ENCODE measurements around the gene STEAP3.

STEAP3 gene

GRCh38 chr2:119228136-119228535, 4.5 kb downstream of the STEAP3 start:
- DNase-seq: no peak

GRCh38 chr2:119228964-119229363, 5.3 kb downstream of the STEAP3 start:
- no peak for DNase-seq

- DNase-seq: no peak
Measured at GRCh38 chr2:119229716-119230115, 6.1 kb downstream of the STEAP3 start.

GRCh38 chr2:119230219-119231185, 6.9 kb downstream of the STEAP3 start:
- DNase-seq: no peak

- no peak for DNase-seq
Measured at GRCh38 chr2:119231975-119232665, 8.5 kb downstream of the STEAP3 start.

GRCh38 chr2:119232666-119232993, 9.0 kb downstream of the STEAP3 start:
- DNase-seq: no peak

- no peak for DNase-seq
Measured at GRCh38 chr2:119233326-119234020, 9.8 kb downstream of the STEAP3 start.

GRCh38 chr2:119234021-119235019, 10.7 kb downstream of the STEAP3 start:
- no peak for DNase-seq

GRCh38 chr2:119236796-119237195, 13.2 kb downstream of the STEAP3 start:
- no peak for DNase-seq

- DNase-seq: no peak
Measured at GRCh38 chr2:119240311-119241204, 16.9 kb downstream of the STEAP3 start.

- DNase-seq: no peak
Measured at GRCh38 chr2:119241205-119241532, 17.5 kb downstream of the STEAP3 start.

- no peak for DNase-seq
Measured at GRCh38 chr2:119242276-119243119, 18.9 kb downstream of the STEAP3 start.

- DNase-seq: no peak
Measured at GRCh38 chr2:119243621-119244020, 20.0 kb downstream of the STEAP3 start.

- no peak for DNase-seq
Measured at GRCh38 chr2:119245076-119245840, 21.6 kb downstream of the STEAP3 start.

- no peak for DNase-seq
Measured at GRCh38 chr2:119245841-119246230, 22.2 kb downstream of the STEAP3 start.

GRCh38 chr2:119246884-119247843, 23.5 kb downstream of the STEAP3 start:
- no peak for DNase-seq

- no peak for DNase-seq
Measured at GRCh38 chr2:119247844-119248271, 24.2 kb downstream of the STEAP3 start.

GRCh38 chr2:119248311-119248710, 24.7 kb downstream of the STEAP3 start:
- no peak for DNase-seq

Data from activated naive CD4-positive, alpha-beta T cell (primary cell).